NCI-H1092 treated with DMSO at 0.1 percent for 48 hours (cell line): ENCODE results near the gene CNTNAP2.
"Not testable (repeated sequence)": the region's sequence is repeated elsewhere in the genome, so short reads cannot be mapped to it uniquely, and the experiment has no call there.

ENCODE experiments used
- DNase-seq: peaks from one replicate; lab custom pipeline; 2025; lab: John Stamatoyannopoulos, UW

The CNTNAP2 gene

GRCh38 chr7:147640821-147641220 is 1524.2 kb downstream of the CNTNAP2 start:
- no peak for DNase-seq

DNA sequence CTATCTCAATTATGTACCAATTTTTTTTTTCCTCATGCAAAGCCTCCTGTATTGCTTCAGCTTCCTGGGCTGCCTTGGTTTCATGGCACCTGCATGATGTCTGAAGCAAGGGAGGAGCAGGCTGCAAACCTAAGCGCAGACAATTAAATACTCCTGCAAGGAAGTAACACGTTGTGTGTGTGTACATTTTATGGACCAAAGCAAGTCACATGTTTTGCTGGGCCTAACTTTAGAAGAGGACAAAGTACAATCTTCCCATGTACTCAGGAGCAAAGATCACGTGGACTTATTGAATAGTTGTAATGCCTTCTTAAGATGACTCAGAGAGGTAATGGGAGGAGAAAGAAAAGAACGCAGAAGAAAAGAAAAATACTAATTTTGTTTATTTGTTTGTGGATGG is 1530.0 kb downstream of the CNTNAP2 start:
- no peak for DNase-seq

GRCh38 chr7:147650991-147651390 is 1534.4 kb downstream of the CNTNAP2 start:
- DNase-seq: no peak

DNA sequence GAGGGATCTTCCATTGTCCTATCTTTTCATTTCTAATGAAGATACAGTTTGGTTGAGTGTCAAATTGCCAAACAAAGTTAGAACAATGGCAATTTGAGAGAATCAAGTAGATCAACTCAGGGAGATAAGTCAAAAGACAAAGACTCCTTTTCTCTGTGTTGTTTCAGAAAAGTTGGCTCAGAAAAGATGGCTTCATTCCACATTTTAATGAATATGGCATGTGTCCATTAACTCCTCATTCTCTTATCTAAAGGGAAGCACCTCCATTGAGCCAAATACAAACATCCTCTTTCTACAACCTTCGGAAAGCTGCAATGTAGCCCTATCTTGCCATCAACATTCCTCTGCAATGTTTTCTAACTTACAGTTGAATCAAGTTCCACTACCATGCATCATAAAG is 1535.0 kb downstream of the CNTNAP2 start:
- no peak for DNase-seq

GRCh38 chr7:147653456-147653855 is 1536.9 kb downstream of the CNTNAP2 start:
- DNase-seq: no peak

GRCh38 chr7:147658392-147658967 is 1541.9 kb downstream of the CNTNAP2 start:
- no peak for DNase-seq

GRCh38 chr7:147659036-147659995 is 1542.7 kb downstream of the CNTNAP2 start:
- no peak for DNase-seq

DNA sequence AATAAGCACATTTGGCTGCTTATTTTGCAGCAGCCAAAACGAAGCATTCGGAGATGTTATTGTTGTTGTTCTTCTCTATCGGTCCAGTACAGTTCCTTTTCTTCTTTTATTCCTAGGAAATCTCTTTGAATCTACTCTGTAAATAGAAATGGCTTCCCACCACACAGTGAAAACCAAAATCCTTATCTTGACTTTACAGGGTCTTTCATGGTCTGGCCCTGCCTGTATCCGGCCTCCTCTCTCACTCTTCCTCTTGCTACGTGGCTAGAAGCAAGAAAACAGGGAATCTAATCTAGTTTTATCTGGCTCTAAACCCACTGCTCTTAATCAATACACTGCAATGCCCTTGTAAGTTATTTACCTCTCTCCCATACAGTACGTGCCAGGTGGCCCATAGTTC is 1547.9 kb downstream of the CNTNAP2 start:
- DNase-seq: no peak

DNA sequence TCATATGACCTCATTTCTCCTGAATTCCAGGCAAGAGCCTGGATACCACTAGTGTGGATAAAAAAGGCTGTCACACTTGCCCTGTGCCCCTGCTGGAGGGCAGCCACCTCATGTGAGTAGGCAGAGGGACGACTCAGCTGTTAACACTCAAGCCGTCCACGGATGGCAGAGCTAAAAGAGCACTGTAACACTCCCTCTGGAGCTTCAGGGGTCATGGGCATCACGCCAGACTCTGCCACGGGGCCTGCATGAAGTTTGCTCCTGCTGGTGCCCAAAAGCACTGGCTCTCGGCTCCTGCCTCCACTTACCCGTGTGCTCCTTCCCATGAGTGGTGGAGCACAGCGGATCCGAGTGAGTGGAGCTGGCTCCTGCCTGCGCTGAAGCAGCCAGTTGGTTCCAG is 1554.2 kb downstream of the CNTNAP2 start:
- DNase-seq: no peak

DNA sequence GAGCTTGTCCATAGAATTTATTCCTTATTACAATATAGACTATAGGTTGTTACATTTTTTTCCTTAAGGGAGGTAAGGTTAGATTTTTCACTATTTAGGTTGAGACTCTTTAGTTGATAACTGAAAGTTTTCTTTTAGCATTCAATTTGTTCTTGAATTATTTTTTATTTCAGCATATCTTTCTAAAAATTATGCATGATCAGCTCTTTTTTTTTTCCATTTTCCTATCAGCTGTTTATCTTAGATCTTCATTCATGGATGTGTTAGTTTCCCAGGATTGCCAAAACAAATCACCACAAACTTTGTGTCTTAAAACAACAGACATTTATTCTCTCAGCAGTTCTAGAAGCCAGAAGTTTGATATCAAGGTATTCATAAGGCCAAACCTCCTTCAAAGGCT is 1558.1 kb downstream of the CNTNAP2 start:
- DNase-seq: no peak

DNA sequence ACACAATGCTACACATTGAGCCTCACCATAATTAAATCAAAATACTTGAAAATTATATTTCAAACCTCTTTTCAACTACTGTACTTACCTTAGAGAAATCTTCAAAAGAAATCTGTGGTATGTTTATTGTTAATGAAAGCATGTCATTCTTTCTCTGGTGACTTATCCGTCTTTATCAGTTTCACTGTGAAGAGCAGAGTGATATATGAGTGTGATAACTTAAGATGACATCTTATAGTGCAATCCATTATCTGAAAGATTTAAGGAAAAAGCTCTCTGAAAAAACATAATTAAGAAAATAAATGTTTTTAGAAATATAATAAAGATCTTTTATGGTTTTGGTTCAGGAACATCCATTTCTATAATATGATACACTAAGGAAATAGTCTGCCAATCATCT is 1562.3 kb downstream of the CNTNAP2 start:
- no peak for DNase-seq

- DNase-seq: no peak
These were observed 1564.9 kb downstream of the CNTNAP2 start for GRCh38 chr7:147681530-147681929.

DNA sequence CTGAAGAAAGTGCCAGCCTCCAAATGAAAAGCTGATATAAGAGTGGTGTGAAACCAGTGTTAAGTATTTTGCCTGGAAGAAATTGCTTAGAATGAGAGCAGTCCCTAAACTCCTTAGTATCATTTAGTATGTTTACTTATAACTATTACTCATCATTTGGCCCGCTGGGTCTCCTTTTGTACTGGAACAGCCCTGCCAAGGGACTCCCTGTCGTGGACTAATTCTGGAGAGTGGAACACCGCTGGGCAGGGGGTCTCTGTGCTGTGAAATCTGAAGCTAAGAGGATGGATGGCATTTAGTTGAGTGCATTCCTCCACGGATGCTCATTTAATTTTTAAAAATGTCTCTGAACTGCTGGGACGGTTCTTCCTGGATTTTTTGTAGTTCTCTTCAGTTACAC is 1584.1 kb downstream of the CNTNAP2 start:
- no peak for DNase-seq

GRCh38 chr7:147707926-147708325 is 1591.3 kb downstream of the CNTNAP2 start:
- DNase-seq: no peak

DNA sequence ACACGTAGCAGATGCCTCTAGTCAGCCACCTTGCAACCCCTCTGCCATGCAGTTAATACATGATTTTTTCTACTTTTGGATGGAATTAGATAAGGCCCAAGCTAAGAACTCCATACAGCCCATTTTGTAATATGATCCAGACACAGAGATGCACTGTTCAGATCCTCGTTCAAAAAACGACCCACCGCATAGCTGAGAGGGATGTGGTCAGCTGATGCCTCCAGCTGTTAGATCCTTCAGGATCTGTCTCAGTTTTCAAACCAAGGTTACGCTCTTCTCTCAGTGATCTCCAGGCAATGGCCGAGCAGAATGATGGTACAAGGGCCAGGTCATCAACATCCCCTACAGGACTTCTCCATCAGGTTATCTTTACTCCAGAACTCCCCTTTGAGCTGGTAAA is 1592.3 kb downstream of the CNTNAP2 start:
- DNase-seq: no peak

DNA sequence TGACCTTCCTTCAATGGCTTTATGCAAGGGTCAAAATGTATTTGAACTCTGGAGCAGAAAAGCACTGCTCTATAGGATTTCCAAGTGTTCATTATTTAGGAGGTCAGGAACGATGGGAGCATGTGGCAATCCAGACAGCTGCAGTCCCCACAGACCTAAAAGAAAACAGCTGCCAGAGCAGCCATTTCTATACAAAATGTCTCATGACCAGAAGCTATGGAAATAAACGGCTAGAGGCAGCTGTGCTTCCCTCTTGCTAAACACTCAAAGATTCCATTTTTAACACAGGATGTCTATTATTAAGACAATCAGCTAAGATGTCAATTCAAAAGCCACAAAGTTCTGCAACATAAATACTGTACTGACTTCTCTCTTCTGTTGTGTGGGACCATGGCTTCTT is 1594.8 kb downstream of the CNTNAP2 start:
- no peak for DNase-seq

DNA sequence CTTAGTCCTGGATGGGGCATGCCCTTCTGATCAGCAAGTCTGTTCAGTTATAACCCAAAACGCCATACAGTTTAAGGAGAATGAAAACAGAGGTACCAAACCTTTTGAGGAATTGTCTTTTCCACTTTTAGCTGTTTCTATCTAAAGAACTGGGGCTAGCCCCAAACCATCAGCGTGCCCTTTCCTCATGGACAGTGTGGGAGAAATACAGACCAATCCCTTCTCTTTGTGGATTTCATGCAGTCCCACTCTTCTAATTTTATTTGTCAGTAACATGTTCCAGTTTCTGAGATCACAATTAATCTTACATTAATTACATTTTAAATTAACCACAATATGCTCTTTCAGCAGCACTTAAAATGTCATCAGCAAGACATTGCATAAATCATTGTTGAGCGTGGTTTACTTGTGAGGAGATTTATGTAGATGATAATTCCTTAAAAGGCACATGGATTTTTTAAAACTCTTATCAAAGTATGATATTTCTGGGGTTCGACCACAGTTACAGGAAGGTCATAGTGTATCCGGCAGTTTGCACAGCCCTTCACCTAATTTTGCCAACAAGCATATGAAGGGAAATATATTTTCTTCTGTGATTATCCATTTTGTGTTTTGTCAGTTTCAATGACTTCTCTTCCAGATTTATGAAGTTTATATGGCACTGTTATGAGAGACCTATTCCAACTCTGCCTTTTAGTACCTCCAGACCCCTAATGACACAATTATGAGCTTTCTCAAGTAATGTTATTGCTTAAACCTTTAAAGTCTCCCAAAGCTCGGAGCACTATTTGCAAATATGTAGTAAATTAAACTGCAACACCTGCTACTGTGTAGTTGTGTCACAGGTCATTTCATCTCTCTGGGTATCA is 1605.6 kb downstream of the CNTNAP2 start:
- DNase-seq: no peak

GRCh38 chr7:147723536-147723935 is 1606.9 kb downstream of the CNTNAP2 start:
- no peak for DNase-seq

- no peak for DNase-seq
These were observed 1614.7 kb downstream of the CNTNAP2 start for GRCh38 chr7:147731311-147731710.

DNA sequence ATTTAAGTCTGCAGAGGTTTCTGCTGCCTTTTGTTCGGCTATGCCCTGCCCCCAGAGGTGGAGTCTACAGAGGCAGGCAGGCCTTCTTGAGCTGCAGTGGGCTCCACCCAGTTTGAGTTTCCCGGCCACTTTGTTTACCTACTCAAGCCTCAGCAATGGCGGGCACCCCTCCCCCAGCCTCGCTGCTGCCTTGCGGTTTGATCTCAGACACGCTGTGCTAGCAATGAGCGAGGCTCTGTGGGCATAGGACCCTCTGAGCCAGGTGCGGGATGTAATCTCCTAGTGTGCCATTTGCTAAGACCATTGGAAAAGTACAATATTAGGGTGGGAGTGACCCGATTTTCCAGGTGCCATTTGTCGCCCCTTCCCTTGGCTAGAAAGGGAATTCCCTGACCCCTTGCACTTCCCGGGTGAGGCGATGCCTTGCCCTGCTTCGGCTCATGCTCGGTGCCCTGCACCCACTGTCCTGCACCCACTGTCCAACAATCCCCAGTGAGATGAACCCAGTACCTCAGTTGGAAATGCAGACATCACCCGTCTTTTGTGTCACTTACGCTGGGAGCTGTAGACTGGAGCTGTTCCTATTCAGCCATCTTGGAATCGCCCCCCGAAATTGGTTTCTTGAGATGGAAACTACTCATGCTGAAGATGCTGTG is 1621.1 kb downstream of the CNTNAP2 start:
- not testable (repeated sequence) for DNase-seq

GRCh38 chr7:147742301-147742700 is 1625.7 kb downstream of the CNTNAP2 start:
- DNase-seq: no peak

GRCh38 chr7:147756300-147756699 is 1639.7 kb downstream of the CNTNAP2 start:
- no peak for DNase-seq
